ENCODE data around the gene HERC5. TPM values are rescaled to one million over a fixed set of nuclear protein-coding genes. Genes with fewer than 3 reads are reported as not detected.

Gene HERC5
- 2.2 TPM in 1 of 2 replicates, not detected in the other for total RNA-seq

DNA sequence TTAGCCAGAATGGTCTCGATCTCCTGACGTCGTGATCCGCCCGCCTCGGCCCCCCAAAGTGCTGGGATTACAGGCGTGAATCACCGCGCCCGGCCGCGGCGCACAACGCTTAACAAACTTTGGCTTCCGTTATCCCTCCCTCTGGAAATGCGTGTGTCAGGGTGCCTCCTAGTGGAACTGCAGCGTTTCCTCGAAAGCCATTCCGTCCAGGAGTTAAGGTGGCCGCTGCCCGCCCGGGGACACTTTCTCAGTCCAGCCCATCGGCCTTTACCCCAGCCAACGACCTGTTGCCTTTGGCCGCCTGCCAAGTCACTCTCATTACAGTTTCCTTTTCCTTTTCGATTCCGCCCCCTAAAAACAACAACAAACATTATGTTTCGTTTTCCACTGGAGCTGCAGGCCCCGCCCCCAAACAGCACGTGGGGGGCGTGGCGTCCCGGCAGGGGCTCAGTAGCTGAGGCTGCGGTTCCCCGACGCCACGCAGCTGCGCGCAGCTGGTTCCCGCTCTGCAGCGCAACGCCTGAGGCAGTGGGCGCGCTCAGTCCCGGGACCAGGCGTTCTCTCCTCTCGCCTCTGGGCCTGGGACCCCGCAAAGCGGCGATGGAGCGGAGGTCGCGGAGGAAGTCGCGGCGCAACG is at the start of gene HERC5:
TSS of gene HERC5 (plus strand) at position 450 of the 637 bp plus-strand sequence. CDS start at position 601, 151 bp downstream.

DNA sequence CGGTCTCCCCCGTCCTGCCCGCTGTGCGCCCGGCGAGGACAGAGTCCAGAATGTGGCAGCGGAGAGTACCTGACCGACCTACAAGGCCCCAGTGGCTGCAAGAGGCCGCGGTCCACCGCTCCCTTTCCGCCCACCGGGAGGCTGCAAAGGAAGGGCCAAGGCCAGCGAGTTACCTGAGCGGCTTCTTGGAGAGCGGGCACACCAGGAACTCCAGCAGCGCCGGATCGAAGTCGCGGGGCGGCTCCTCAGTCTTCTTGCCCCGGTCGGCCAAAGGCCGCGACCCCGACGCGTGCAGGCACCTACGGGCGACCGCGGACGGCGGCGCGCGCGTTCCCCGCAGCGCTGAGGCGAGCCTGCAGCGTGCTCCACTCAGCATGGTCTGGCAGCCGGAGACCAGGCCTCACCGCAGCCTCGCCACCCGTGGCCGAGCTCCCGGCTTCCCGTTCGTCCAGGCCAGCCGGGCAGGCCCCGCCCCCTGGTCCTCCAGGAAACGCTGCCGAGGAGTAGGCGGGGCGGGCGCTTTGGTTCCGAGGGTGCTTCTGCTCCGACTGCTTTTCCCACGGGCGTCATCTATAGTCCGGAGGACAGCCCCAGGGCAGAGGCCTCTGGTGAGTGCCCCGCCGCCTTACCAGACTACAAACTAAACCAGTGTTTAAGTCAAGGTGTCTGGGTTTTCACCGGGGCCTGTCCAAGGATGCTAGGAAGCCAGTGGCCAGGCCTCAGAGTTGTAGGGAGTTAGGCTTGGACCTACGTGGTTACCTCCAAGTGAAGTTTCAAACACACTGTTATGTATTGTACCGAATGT is 66.6 kb downstream of the HERC5 start, which contains the start of gene PYURF:
TSS of gene PYURF (minus strand) at position 452 of the 805 bp plus-strand sequence. CDS start at position 376, 76 bp downstream.

Other genes with a start within 250 kb of the HERC5 start
- 5.1 and 10.4 TPM in 2 replicates for gene PPM1K, start 172.6 kb upstream of the HERC5 start, total RNA-seq
- 0.43 and 13.0 TPM in 2 replicates for gene HERC6, start 78.3 kb upstream of the HERC5 start, total RNA-seq
- gene PYURF, start 66.7 kb downstream of the HERC5 start, total RNA-seq: 58.1 and 81.6 TPM in 2 replicates
- gene HERC3, start 135.4 kb downstream of the HERC5 start, total RNA-seq: 32.8 and 37.1 TPM in 2 replicates
- gene NAP1L5, start 240.7 kb downstream of the HERC5 start, total RNA-seq: 0.21 and 0.96 TPM in 2 replicates